ENCODE results near the gene CGREF1.

CGREF1 gene

DNA sequence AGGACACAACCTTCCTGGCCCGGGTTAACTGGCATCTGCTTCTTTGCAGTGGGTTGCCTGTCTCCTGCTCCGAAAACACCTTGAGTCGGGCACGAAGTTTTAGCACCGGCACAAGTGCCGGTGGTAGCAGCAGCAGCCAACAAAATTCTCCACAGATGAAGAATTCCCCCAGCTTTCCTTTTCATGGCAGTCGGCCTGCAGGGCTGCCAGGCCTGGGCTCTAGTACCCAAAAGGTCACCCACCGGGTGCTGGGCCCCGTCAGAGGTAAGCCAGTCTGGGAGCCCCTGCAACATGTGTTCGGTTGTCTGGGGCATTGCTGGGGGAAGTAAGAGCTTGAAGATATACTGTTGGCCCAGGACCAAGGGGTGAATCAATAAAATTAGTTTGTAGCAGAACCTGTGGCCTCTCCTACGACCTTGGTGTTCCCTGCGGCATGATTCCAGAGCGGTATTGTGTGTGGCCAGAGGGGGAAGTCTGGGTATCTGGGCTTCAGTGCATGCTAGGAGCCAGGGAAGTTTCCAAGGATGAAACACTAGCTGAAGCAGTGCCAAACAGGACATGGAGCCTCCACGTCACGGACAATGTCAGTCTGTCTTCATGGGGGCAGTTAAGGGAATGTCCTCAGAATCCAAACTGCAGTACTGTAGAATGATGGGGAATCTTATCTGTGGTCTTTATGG is 59.6 kb downstream of the CGREF1 start:
- no peak overlapping the region for H3K27ac ChIP-seq (replicated peaks)
- no peak for TF ChIP-seq GABPA (IDR thresholded peaks at IDR 0.05; ENCODE audit: low read depth)
- TF ChIP-seq POLR2AphosphoS5 (IDR thresholded peaks at IDR 0.05; ENCODE audit: low read depth) = no peak
- TF ChIP-seq REST (IDR thresholded peaks at IDR 0.05; ENCODE audit: insufficient replicate concordance, low read depth) = no peak
- no peak for TF ChIP-seq CTCF (IDR thresholded peaks at IDR 0.05; ENCODE audit: insufficient read depth, low read length)
- no peak for TF ChIP-seq SPI1 (IDR thresholded peaks at IDR 0.05; ENCODE audit: borderline replicate concordance, low read depth)
- no peak for DNase-seq (ENCODE audit: low read depth in 1 of 2, low spot score in 1 of 2)
- no peak overlapping the region for H3K4me3 ChIP-seq (replicated peaks; ENCODE audit: insufficient read depth, low read length)
- H3K27me3 ChIP-seq (ENCODE audit: insufficient read depth, poor library complexity, severe bottlenecking) = no peaks in the 10 kb centered on the region

- no peak for DNase-seq (ENCODE audit: low read depth in 1 of 2, low spot score in 1 of 2)
- TF ChIP-seq CTCF (IDR thresholded peaks at IDR 0.05; ENCODE audit: insufficient read depth, low read length) = no peak
- TF ChIP-seq GABPA (IDR thresholded peaks at IDR 0.05; ENCODE audit: low read depth) = no peak
- TF ChIP-seq POLR2AphosphoS5 (IDR thresholded peaks at IDR 0.05; ENCODE audit: low read depth) = no peak
- TF ChIP-seq REST (IDR thresholded peaks at IDR 0.05; ENCODE audit: insufficient replicate concordance, low read depth) = no peak
- TF ChIP-seq SPI1 (IDR thresholded peaks at IDR 0.05; ENCODE audit: borderline replicate concordance, low read depth) = no peak
- no peak overlapping the region for H3K27ac ChIP-seq (replicated peaks)
- no peaks in the 10 kb centered on the region for H3K27me3 ChIP-seq (ENCODE audit: insufficient read depth, poor library complexity, severe bottlenecking)
- H3K4me3 ChIP-seq (replicated peaks; ENCODE audit: insufficient read depth, low read length) = no peak overlapping the region
These were observed 60.7 kb downstream of the CGREF1 start for GRCh38 chr2:27058210-27058609.

DNA sequence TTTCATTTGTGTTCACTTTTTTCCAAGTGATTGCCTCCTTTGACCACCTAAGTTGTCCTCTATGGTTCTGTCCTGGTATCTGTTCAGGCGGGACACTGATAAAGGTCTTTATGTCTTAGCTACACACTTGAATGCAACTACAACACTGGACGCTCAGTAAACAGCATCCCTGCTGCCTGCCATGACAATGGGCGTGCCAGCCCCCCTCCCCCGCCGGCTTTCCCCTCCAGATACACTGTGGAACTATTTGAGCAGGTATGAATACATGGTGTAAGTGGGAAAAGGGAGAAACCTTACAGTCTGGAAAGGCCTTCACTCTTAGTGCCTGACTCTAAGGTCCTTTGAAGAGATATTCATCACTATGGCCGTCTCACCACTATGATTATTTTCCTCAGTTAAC is 61.7 kb downstream of the CGREF1 start:
- no peak for TF ChIP-seq GABPA (IDR thresholded peaks at IDR 0.05; ENCODE audit: low read depth)
- no peak for TF ChIP-seq POLR2AphosphoS5 (IDR thresholded peaks at IDR 0.05; ENCODE audit: low read depth)
- no peak for TF ChIP-seq SPI1 (IDR thresholded peaks at IDR 0.05; ENCODE audit: borderline replicate concordance, low read depth)
- TF ChIP-seq REST (IDR thresholded peaks at IDR 0.05; ENCODE audit: insufficient replicate concordance, low read depth) = no peak
- TF ChIP-seq CTCF (IDR thresholded peaks at IDR 0.05; ENCODE audit: insufficient read depth, low read length) = no peak
- Histone ChIP-seq H3K27ac (replicated peaks) (no peak overlapping the region), H3K4me3 (replicated peaks; ENCODE audit: insufficient read depth, low read length) (no peak overlapping the region)

More for the DNA sequence above, 61.7 kb downstream of the CGREF1 start:
- H3K27me3 ChIP-seq (ENCODE audit: insufficient read depth, poor library complexity, severe bottlenecking) = no peaks in the 10 kb centered on the region
- no peak for DNase-seq (ENCODE audit: low read depth in 1 of 2, low spot score in 1 of 2)

Data from HL-60 (cell line).